Measurements from ENCODE around the gene NET1. TPM values are rescaled to one million over a fixed set of nuclear protein-coding genes. Genes with fewer than 3 reads are reported as not detected.

The NET1 gene
- total RNA-seq, 1 donor from 2014 or later = 133 TPM

- no peak for DNase-seq (ENCODE audit: low spot score)
These were observed 88.6 kb downstream of the NET1 start for GRCh38 chr10:5500910-5501309.

GRCh38 chr10:5502061-5502521, 89.7 kb downstream of the NET1 start:
- no peak for DNase-seq (ENCODE audit: low spot score)

GRCh38 chr10:5502571-5503476, 90.5 kb downstream of the NET1 start:
- no peak for DNase-seq (ENCODE audit: low spot score)

GRCh38 chr10:5503477-5503835, 91.1 kb downstream of the NET1 start:
- DNase-seq (ENCODE audit: low spot score) = peak; percentile 78

DNA sequence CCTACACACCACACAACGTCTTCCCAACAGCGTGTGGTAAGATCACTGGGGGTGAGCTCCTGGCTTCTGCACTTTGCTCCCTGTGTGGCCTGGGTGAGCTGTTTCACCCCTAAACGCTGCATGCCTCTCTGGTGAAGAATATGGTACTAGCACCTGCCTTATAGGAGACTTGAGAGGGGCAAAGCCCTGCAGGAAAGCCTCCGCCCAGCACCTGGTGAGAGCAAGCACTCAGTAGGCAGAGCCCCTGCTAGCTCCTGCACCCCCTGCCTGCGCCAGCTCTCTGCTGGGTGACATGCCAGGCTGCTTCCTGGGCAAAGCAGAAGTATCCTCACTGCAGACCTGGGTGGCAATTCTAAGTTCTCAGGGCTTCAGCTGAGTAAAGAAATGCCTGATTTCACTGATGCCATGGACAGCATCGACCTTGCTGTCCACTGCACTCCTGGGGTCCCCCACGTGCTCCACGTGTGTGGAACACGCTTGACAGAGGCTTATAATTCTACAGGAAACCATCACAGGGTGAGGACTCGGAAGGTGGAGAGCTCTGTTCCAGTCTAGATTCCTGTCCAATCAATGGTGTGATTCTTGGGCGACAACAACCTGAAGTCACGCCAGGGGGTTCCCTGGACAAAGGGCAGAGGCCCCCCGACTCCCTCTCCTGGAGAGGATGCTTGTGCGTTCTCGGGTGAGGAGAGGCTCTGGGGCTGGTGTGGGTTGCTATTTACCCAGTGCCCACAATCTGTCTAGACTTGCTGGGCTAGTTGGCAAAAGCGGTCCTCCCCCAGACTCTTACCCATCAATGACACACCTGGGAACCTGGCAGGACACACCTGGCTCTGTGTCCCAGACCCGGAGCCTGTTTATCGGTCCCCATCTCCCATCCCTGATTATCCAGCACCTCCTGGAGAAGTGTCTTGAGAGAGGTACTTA, 92.1 kb downstream of the NET1 start:
- no peak for DNase-seq (ENCODE audit: low spot score)

GRCh38 chr10:5506246-5506645, 93.9 kb downstream of the NET1 start:
- DNase-seq (ENCODE audit: low spot score) = no peak

DNA sequence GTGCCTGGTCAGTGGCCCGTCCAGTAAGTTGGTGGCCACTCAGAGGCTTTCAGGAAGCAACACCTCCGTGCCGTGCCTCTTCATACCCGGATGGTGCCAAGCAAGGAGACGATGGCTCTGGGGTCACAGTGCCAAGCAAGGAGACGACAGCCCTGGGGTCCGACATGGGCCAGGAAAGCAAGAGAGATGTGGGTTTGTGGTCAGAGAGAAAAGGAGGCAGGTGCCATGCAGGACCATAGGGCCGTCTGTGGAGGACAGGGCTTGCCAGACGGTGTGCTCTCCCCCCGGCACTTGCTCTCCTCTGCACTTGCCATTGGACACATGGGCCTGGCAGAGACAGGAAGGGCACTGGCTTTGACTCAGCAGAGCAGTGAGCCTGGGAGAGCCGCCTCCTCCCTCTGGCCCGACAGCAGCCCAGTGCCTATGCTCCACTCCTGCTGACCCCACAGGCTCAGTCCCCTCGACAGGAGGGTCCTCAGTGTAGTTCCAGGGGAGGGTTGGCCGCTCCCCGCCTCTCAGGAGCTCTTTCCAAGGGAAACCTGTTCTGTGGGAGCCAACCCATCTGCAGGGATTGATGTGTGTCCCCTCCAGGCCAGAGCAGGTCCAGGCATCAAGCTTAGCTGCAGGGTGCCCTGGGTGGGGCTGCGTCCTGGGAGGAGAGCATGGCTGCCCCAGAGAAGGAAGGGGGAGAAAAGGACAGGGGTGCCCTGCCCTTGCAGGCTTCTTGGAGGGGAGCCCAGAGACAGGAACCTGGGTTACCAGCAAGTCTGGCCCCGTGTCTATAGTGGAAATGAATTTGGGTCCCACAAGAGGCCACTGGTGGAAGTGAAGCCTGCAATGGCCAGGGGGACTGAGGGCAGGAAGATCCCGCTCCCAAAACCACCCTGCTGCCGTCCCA, 94.6 kb downstream of the NET1 start:
- DNase-seq (ENCODE audit: low spot score) = no peak

GRCh38 chr10:5507649-5508131, 95.3 kb downstream of the NET1 start:
- DNase-seq (ENCODE audit: low spot score) = no peak

DNA sequence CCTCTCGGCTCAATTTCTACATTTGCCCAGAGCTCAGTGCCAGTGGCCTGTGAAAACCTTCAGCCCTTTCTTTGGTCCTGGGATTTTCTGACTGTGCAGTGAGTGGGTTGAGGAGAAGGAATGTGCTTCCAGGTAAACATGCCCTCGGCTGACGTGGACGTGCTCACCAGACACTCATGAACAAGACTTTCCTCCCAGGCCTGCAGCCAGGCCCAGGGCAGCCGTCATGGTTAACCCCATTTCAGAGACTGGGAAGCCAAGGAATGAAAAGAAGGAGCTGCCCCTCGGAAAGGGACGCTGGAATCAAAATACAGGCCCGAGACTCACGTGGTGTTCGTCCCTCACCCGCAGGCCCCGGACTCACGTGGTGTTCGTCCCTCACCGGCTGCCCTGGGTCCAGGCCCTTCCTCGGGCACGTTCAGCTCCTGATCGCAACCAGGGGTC, 95.8 kb downstream of the NET1 start:
- no peak for DNase-seq (ENCODE audit: low spot score)

Other genes starting within 250 kb of the NET1 start
- not detected for gene AKR1C8, start 227.4 kb upstream of the NET1 start, total RNA-seq
- not detected for gene AKR1C4, start 215.7 kb upstream of the NET1 start, total RNA-seq
- not detected for gene UCN3, start 47.6 kb upstream of the NET1 start, total RNA-seq
- not detected for gene TUBAL3, start 7.7 kb upstream of the NET1 start, total RNA-seq
- not detected for gene CALML5, start 87.0 kb downstream of the NET1 start, total RNA-seq
- not detected for gene CALML3, start 112.4 kb downstream of the NET1 start, total RNA-seq